Measurements from ENCODE around the gene ZNF750.

The ZNF750 gene

GRCh38 chr17:82801377-82801970 is 38.3 kb downstream of the ZNF750 start:
- no peak for TF ChIP-seq CTCF (conservative IDR thresholded peaks at IDR 0.05; ENCODE audit: low read depth)
- H3K27ac ChIP-seq: 0 out of 2 replicates have a peak overlapping the region, but pooled peaks have one; percentile 0
- no peak for DNase-seq (ENCODE audit: low spot score)
- CTCF ChIA-PET: no interaction called here
- POLR2A ChIA-PET (ENCODE audit: low non-redundant PET): no interaction called here

DNA sequence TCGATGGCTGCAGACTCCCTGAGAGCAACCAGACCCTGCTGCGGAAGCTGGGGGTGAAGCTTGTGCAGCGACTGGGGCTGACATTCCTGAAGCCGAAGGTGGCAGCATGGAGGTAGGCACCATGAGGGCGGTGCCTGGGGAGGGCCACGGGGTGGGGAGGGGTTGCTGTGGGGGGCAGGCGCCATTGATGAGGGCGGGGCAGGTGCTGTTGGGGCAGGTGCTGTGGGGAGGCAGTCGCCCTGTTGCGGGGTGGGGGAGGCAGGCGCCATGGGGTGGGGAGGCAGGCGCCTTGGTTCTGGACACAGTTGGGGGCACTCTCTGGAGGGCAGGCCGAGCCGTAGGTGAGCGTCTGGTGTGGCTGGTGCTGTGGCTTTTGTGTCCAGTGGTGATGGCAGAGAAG is 38.9 kb downstream of the ZNF750 start:
- 0 out of 2 replicates have a peak overlapping the region, but pooled peaks have one; percentile 0 for H3K27ac ChIP-seq
- TF ChIP-seq CTCF (conservative IDR thresholded peaks at IDR 0.05; ENCODE audit: low read depth): no peak
- ChIA-PET CTCF (no interaction called here), POLR2A (ENCODE audit: low non-redundant PET) (no interaction called here)
- DNase-seq (ENCODE audit: low spot score): no peak

- ChIA-PET POLR2A (ENCODE audit: low non-redundant PET) (no interaction called here), CTCF (no interaction called here)
- DNase-seq (ENCODE audit: low spot score): no peak
- TF ChIP-seq CTCF (conservative IDR thresholded peaks at IDR 0.05; ENCODE audit: low read depth): no peak
- no peak overlapping the region for H3K27ac ChIP-seq
Observed at GRCh38 chr17:82799591-82799990, 40.2 kb downstream of the ZNF750 start.

GRCh38 chr17:82798752-82799151 is 41.1 kb downstream of the ZNF750 start:
- CTCF ChIA-PET: no interaction called here
- TF ChIP-seq CTCF (conservative IDR thresholded peaks at IDR 0.05; ENCODE audit: low read depth): no peak

GRCh38 chr17:82797061-82797460 is 42.8 kb downstream of the ZNF750 start:
- DNase-seq (ENCODE audit: low spot score): no peak
- ChIA-PET CTCF (no interaction called here), POLR2A (ENCODE audit: low non-redundant PET) (no interaction called here)
- H3K27ac ChIP-seq: 0 out of 2 replicates have a peak overlapping the region, but pooled peaks have one; percentile 0
- TF ChIP-seq CTCF (conservative IDR thresholded peaks at IDR 0.05; ENCODE audit: low read depth): no peak

More at GRCh38 chr17:82798752-82799151, 41.1 kb downstream of the ZNF750 start:
- no peak for DNase-seq (ENCODE audit: low spot score)
- H3K27ac ChIP-seq: no peak overlapping the region
- POLR2A ChIA-PET (ENCODE audit: low non-redundant PET): no interaction called here

- no peak for TF ChIP-seq CTCF (conservative IDR thresholded peaks at IDR 0.05; ENCODE audit: low read depth)
- ChIA-PET POLR2A (ENCODE audit: low non-redundant PET) (no interaction called here), CTCF (no interaction called here)
- H3K27ac ChIP-seq: peak overlapping the region; percentile 3; the same call in 1 of the 2 replicates
- DNase-seq (ENCODE audit: low spot score): no peak
Observed at GRCh38 chr17:82795615-82796014, 44.2 kb downstream of the ZNF750 start.

Measured in RWPE1 (cell line).